HS-5 (cell line): ENCODE results near the gene FCHO1.
"Not testable (repeated sequence)": the region's sequence is repeated elsewhere in the genome, so short reads cannot be mapped to it uniquely, and the experiment has no call there.

Experiments
- DNase-seq: peaks from one replicate; pipeline ENCODE4 v3.0.0-alpha.2; 2012; ENCODE audit warnings: low read depth

FCHO1 gene

GRCh38 chr19:17762505-17763229, 11.4 kb downstream of the FCHO1 start:
- DNase-seq, result no peak

GRCh38 chr19:17764348-17764747, 13.1 kb downstream of the FCHO1 start:
- DNase-seq, result no peak

DNA sequence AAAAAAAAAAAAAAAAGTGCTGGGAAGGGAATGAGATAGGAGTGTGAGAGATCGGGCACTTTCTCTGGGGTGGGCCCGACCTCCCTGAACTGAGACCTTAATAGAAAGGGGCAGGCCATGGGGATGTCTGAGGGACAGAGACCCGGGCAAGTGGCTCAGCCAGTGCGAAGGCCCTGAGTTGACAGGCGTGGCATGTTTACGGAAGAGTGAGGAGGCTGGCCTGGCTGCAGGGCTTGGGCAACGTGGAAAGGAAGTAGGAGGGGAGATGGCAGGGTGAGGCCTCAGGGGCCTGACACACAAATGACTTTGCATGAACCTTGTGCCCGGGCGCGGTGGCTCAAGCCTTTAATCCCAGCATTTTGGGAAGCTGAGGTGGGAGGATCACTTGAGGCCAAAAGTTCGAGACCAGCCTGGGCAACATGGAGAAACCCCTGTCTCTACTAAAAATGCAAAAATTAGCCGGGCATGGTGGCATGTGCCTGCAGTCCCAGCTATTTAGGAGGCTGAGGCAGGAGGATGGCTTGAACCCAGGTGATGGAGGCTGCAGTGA, 13.9 kb downstream of the FCHO1 start:
- no peak for DNase-seq

DNA sequence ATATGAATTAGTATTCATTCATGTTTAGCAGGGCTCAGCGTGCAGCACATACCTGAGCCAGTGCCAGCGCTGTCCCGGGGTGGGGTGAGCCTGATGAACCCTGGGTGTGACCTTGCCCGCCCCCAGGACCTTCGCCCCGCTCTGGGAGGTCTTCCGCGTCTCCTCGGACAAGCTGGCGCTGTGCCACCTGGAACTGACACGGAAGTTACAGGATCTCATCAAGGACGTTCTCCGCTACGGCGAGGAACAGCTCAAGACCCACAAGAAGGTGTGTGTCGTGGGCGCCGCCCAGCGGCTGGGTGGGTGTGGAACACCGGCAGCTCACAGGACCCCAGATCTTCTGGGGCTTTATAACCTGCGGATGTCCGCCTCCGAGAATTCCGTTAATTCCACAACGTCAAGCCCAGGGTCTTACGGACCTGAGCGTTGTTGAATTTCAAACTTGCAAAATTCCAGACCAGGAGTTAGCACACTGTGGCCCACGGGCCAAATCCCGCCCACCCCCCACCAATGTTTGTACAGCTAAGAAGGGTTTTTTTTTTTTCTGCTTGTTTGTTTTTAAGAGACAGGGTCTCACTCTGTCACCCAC, 15.4 kb downstream of the FCHO1 start:
- DNase-seq, result no peak

GRCh38 chr19:17767559-17767958, 16.3 kb downstream of the FCHO1 start:
- DNase-seq, result no peak

DNA sequence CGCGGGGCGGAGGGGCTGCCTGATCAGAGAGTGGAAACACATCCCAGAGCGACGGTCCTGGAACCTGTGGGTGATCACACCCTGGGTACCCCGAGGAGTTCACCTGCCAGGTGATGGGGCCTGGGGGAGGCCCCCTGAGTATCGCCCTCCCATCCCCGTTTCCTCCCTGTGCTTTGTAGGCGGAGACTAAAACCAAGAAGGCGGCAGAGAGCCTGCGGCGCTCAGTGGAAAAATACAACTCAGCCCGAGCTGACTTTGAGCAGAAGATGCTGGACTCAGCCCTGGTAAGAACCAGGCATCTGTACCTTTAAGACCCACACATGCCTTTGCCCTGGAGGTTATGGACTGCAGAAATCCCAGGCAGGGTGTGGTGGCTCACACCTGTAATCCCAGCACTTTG, 19.3 kb downstream of the FCHO1 start:
- DNase-seq, result no peak

GRCh38 chr19:17772172-17772571, 20.9 kb downstream of the FCHO1 start:
- no peak for DNase-seq

GRCh38 chr19:17775245-17775927, 24.1 kb downstream of the FCHO1 start:
- DNase-seq, result no peak

- DNase-seq, result no peak
Observed at GRCh38 chr19:17775991-17776803, 24.9 kb downstream of the FCHO1 start.

- not testable (repeated sequence) for DNase-seq
Observed at GRCh38 chr19:17777840-17778239, 26.6 kb downstream of the FCHO1 start.

- no peak for DNase-seq
Observed at GRCh38 chr19:17778251-17778967, 27.1 kb downstream of the FCHO1 start.

DNA sequence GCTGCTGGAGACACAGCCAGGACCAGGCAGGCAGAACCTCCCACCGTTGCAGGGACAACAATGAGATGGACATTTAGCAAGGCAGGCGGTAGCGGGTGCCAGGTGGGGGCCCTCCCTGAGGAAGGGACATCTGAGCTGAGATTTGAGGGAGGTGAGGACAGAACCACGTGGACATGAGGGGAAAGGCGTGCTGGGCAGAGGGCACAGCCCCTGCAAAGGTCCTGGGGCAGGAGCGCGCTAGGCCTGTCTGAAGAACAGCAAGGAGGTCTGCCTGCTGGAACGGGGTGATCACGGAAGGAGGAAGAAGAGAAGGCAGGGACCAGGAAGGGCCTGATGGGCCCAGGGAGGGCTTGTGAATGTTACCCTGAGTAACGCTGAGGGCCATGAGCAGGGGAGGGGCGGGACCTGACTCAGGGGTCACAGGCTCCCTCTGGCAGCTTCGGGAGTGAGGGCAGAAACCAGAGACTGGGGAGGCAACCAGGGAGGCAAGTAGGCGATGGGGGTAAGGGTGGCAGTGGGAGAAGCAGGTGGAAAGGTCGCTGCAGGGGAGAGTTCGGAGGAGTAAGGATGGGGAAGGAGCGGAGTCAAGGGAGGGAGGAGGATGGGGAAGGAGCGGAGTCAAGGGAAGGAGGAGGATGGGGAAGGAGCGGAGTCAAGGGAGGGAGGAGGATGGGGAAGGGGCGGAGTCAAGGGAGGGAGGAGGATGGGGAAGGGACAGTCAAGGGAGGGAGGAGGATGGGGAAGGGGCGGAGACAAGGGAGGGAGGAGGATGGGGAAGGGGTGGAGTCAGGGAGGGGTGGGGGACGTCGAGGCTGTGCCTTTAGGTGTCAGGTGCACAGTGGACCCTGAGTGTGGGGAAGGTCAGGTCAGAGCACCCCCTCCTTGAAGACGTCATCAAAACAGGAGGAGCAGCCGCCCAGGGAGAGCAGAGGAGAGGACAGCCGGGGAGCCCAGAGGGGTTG, 28.0 kb downstream of the FCHO1 start:
- no peak for DNase-seq

DNA sequence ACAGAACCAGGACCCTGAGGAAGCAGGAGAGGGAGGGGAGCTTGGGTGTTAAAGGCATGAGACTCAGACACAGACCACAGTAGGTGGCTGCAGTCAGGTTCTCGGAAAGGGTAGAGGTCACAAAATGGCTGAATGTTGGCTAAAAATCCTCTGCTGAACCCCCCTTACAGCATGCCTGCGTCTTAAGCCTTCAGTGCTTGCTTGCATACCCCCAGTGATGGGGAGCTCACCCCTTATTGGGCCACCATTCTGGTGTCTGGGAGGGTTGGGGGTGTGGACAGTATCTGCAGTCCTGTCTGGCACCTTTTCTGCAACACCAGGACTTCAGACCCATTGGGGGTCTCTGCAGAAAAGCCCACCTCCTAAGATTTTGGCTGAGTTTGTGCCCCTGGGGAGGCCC, 29.5 kb downstream of the FCHO1 start:
- DNase-seq, result no peak

GRCh38 chr19:17783721-17784120, 32.4 kb downstream of the FCHO1 start:
- DNase-seq, result not testable (repeated sequence)

DNA sequence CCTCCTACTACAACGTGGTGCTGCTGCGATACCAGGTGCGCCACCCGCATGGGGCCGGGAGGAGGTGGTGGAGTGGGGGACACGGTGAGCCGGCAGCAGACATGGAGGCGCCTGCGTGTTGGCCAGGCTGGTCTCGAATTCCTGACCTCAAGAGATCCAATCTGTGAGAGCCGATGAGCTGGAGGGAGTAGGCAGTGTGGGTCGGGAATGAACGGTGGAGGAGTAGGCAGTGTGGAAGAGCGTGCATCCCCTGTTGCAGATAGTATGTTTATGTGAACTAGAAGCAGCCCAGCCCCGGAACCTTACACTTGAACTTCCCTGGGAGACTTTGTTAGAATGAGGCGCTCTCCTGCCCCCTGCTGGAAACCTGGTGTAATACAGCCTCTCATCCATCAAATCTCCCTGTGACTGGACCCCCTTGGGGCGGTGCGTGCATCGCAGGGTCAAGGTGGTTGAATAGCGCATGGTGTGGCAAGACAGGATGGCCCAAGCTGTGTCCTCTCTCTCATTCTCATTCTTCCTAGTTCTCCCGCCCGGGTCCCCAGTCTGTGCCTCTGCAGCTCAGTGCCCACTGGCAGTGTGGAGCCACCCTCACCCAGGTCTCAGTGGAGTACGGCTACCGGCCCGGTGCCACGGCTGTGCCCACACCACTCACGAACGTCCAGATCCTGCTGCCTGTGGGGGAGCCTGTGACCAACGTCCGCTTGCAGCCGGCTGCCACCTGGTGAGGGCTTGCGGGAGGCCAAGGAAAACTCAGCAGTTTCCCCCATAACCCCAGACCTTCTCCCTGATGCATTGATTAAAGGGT, 33.1 kb downstream of the FCHO1 start:
- no peak for DNase-seq

GRCh38 chr19:17787274-17787913, 36.1 kb downstream of the FCHO1 start:
- no peak for DNase-seq

- DNase-seq, result no peak
Observed at GRCh38 chr19:17788632-17789031, 37.4 kb downstream of the FCHO1 start.

DNA sequence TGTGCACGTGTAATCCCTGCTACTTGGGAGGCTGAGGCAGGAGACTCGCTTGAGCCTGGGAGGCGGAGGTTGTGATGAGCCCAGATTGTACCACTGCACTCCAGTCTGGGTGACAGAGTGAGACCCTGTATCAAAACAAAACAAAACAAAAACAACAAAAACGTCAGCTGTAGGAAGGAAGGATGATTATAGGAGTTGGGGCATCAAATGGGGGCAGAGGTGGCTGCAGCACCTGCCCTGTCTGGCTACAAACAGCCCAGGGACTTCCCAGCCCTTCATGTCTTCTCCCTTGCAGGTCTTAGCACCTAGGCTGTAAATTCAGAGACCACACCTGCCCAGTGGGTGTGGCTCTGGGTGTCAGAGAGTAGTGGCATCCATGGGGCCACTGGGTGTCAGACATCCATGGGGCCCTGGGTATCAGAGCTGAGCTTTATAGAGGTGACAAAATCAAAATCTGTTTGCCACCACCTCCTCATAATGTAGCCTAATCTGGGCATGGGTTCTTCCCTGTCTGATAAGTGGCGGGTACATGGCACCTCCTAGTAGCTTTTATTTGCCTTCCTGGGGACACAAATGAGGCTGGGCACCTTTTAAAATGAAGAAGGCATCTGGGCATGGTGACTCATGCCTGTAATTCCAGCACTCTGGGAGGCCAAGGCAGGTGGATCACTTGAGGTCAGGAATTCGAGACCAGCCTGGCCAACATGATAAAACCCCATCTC, 38.9 kb downstream of the FCHO1 start:
- DNase-seq, result no peak

GRCh38 chr19:17794412-17794730, 43.1 kb downstream of the FCHO1 start:
- no peak for DNase-seq
